Measurements from ENCODE around the gene FBLN1.
"Not testable (repeated sequence)": the region's sequence is repeated elsewhere in the genome, so short reads cannot be mapped to it uniquely, and the experiment has no call there.

DNA sequence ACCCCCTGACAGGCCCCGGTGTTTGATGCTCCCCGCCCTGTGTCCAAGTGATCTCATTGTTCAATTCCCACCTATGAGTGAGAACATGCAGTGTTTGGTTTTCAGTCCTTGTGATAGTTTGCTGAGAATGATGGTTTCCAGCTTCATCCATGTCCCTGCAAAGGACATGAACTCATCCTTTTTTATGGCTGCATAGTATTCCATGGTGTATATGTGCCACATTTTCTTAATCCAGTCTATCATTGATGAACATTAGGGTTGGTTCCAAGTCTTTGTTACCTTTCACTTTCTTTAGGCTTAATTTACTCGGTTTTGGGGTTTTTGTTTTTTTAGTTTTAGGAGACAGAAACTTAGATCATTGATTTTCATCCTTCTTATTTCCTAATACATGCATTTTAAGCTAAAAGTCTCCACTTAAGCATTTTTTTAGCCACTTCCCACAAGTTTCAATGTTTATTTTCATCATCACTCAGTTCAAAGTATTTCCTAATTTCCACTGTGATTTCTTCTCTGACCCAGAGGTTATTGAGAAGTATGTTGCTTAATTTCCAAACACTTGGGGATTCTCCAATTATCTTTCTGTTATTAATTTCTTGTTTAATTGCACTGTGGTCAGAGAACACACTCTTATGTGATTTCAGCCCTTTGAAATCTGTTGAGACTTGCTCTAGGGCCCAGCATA is 120.9 kb downstream of the FBLN1 start:
- not testable (repeated sequence) for TF ChIP-seq POLR2A, CTCF, EP300 (IDR thresholded peaks at IDR 0.05)

All from stomach (tissue), 4 donors.